GM23338 (cell line): ENCODE data around the gene OLIG1.

Source experiments
- CREB1 ChIP-seq: fragments of 250-450 bp; sonication (Bioruptor Pico); IDR thresholded peaks from 2 replicates; pipeline ENCODE4 v1.5.0; 2020; ENCODE audit warnings: low read depth, mild to moderate bottlenecking, moderate library complexity
- EZH2 ChIP-seq: fragments of 200-600 bp; sonication (generic); IDR thresholded peaks from one replicate; pipeline ENCODE4 v1.8.0; 2017; ENCODE audit warnings: antibody characterized with exemption, mild to moderate bottlenecking, low read depth; ENCODE audit not compliant: unreplicated experiment
- EZH2phosphoT487 ChIP-seq: fragments of 200-600 bp; sonication (generic); IDR thresholded peaks from one replicate; pipeline ENCODE4 v1.8.1; 2018; ENCODE audit warnings: antibody characterized with exemption; ENCODE audit not compliant: unreplicated experiment
- POLR2AphosphoS5 ChIP-seq: IDR thresholded peaks from 2 replicates; pipeline ENCODE4 v1.6.1; 2016; ENCODE audit warnings: antibody characterized with exemption, low read depth
- TF ChIP-seq, protein P1 (sequence below), 2 experiments: fragments of 200-600 bp in 1 of 2; sonication (generic) in 1 of 2; conservative IDR thresholded peaks; 2 replicates each; pipeline versions ENCODE4 v1.5.1 to v1.6.1; 2016 to 2017; ENCODE audit warnings: antibody characterized with exemption in 2 of 2, low read depth in 2 of 2, mild to moderate bottlenecking in 2 of 2, moderate library complexity in 1 of 2
- TF ChIP-seq, protein P2 (sequence below): IDR thresholded peaks from one replicate; pipeline ENCODE4 v1.6.1; 2018; ENCODE audit warnings: antibody characterized with exemption; ENCODE audit not compliant: unreplicated experiment

DNA sequence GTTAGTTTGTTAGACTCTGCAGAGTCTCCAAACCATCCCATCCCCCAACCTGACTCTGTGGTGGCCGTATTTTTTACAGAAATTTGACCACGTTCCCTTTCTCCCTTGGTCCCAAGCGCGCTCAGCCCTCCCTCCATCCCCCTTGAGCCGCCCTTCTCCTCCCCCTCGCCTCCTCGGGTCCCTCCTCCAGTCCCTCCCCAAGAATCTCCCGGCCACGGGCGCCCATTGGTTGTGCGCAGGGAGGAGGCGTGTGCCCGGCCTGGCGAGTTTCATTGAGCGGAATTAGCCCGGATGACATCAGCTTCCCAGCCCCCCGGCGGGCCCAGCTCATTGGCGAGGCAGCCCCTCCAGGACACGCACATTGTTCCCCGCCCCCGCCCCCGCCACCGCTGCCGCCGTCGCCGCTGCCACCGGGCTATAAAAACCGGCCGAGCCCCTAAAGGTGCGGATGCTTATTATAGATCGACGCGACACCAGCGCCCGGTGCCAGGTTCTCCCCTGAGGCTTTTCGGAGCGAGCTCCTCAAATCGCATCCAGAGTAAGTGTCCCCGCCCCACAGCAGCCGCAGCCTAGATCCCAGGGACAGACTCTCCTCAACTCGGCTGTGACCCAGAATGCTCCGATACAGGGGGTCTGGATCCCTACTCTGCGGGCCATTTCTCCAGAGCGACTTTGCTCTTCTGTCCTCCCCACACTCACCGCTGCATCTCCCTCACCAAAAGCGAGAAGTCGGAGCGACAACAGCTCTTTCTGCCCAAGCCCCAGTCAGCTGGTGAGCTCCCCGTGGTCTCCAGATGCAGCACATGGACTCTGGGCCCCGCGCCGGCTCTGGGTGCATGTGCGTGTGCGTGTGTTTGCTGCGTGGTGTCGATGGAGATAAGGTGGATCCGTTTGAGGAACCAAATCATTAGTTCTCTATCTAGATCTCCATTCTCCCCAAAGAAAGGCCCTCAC lies 44.2 kb upstream of the OLIG1 start, which contains the start of gene OLIG2:
- TF ChIP-seq EZH2 (peak; percentile 96), EZH2phosphoT487 (no peak), POLR2AphosphoS5 (no peak), CREB1 (CRISPR knock-in tag) (peak; percentile 69)
- TF ChIP-seq, protein P1, sequence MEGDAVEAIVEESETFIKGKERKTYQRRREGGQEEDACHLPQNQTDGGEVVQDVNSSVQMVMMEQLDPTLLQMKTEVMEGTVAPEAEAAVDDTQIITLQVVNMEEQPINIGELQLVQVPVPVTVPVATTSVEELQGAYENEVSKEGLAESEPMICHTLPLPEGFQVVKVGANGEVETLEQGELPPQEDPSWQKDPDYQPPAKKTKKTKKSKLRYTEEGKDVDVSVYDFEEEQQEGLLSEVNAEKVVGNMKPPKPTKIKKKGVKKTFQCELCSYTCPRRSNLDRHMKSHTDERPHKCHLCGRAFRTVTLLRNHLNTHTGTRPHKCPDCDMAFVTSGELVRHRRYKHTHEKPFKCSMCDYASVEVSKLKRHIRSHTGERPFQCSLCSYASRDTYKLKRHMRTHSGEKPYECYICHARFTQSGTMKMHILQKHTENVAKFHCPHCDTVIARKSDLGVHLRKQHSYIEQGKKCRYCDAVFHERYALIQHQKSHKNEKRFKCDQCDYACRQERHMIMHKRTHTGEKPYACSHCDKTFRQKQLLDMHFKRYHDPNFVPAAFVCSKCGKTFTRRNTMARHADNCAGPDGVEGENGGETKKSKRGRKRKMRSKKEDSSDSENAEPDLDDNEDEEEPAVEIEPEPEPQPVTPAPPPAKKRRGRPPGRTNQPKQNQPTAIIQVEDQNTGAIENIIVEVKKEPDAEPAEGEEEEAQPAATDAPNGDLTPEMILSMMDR (conservative IDR thresholded peaks at IDR 0.05; ENCODE audit: low read depth in 2 of 2): no peak
- TF ChIP-seq, protein P2, sequence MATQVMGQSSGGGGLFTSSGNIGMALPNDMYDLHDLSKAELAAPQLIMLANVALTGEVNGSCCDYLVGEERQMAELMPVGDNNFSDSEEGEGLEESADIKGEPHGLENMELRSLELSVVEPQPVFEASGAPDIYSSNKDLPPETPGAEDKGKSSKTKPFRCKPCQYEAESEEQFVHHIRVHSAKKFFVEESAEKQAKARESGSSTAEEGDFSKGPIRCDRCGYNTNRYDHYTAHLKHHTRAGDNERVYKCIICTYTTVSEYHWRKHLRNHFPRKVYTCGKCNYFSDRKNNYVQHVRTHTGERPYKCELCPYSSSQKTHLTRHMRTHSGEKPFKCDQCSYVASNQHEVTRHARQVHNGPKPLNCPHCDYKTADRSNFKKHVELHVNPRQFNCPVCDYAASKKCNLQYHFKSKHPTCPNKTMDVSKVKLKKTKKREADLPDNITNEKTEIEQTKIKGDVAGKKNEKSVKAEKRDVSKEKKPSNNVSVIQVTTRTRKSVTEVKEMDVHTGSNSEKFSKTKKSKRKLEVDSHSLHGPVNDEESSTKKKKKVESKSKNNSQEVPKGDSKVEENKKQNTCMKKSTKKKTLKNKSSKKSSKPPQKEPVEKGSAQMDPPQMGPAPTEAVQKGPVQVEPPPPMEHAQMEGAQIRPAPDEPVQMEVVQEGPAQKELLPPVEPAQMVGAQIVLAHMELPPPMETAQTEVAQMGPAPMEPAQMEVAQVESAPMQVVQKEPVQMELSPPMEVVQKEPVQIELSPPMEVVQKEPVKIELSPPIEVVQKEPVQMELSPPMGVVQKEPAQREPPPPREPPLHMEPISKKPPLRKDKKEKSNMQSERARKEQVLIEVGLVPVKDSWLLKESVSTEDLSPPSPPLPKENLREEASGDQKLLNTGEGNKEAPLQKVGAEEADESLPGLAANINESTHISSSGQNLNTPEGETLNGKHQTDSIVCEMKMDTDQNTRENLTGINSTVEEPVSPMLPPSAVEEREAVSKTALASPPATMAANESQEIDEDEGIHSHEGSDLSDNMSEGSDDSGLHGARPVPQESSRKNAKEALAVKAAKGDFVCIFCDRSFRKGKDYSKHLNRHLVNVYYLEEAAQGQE: no peak
